H1 (cell line): ENCODE data around the gene GNB5. TPM values are rescaled to one million over a fixed set of nuclear protein-coding genes. Genes with fewer than 3 reads are reported as not detected.

ENCODE experiments used
- EGR1 ChIP-seq: IDR thresholded peaks from 2 replicates; pipeline ENCODE4 v1.6.1; 2011; ENCODE audit warnings: low read depth, low read length, borderline replicate concordance
- KDM4A ChIP-seq: IDR thresholded peaks from one replicate; pipeline ENCODE4 v1.7.1; 2012; ENCODE audit warnings: low read depth, mild to moderate bottlenecking, moderate library complexity, low read length, inconsistent platforms; ENCODE audit not compliant: severe bottlenecking
- SAP30 ChIP-seq: fragments of 300-600 bp; sonication (generic); IDR thresholded peaks from 2 replicates; pipeline ENCODE4 v1.7.1; 2012; ENCODE audit warnings: low read length, moderate library complexity, mild to moderate bottlenecking, inconsistent platforms; ENCODE audit not compliant: insufficient read depth, insufficient replicate concordance
- SUZ12 ChIP-seq: fragments of 200-600 bp; sonication (generic); IDR thresholded peaks from 2 replicates; pipeline ENCODE4 v1.6.1; 2012; ENCODE audit warnings: mild to moderate bottlenecking, inconsistent platforms, low read length, moderate library complexity, mixed read lengths
- polyA plus RNA-seq, 7 experiments: library from polyadenylated mRNA; depleted of rRNA in 3 of 7; stranded (reverse) in 5 of 7; unstranded in 2 of 7; fragments of >200 nt in 5 of 7; fragments of 200-250 nt in 2 of 7; gene quantifications; 1 replicate in 5 of 7; 2 replicates in 1 of 7; 4 replicates in 1 of 7; pipeline versions ENCODE4 v1.2.1 to v1.2.3, GENCODE V29; 2011 to 2013; ENCODE audit warnings: missing spikeins in 2 of 7, mixed read lengths in 2 of 7
- total RNA-seq: library from RNA; stranded (reverse); fragmentation: NEBNext Ultra II Directional; extraction: Animal tissue kit (Norgen Biotek cat#: 25700); gene quantifications from 2 replicates; pipeline ENCODE4 v1.2.1, GENCODE V29; 2021
- TF ChIP-seq, protein P1 (sequence below): fragments of 300-600 bp; sonication (generic); IDR thresholded peaks from 2 replicates; pipeline ENCODE4 v1.7.1; 2012; ENCODE audit warnings: low read length, moderate library complexity, mild to moderate bottlenecking, inconsistent platforms; ENCODE audit not compliant: insufficient replicate concordance

The GNB5 gene
- total and polyA plus RNA-seq, 2 of the 8 experiments (the other 6 are each of a cell fraction or from before 2014, with no cell fraction given) = 21.7 to 42.5 TPM

DNA sequence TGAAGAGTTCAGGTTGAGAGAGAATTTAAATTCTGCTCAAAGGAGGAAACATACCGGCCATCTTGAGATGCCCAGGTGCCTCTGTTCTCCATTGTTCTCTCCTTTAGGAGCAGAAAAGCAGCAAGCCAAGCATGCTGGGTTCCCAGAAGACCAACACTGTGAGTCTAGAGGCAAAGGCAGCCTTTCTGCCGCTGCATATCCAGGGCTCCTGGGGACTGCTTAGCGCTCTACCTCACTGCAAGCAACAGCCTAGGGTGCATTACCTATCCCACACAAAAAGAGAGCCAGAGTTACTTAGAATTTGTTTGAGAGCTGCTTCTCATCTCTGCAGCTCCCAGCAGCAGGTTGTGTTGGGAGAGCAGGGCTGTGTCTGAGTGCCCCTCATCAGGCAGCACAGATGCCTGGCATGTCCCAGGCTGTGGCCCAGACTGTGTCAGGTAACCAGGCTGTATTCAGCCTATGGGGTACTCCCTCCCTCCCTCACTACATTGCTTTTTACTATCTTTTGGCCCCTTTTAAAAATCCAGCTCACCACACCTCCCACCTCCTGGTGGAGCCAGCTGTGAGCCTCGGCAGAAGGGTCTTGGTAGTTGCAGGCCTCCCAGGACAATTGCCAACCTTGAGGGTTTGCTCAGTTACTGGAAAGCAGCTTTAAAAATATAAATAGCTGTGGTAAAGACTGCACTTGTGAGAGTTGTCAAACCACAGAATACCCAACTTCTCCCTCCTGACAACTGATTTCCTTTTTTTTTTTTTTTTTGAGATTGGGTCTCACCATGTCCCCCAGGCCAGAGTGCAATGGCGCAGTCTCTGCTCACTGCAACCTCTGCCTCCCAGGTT, 108.8 kb downstream of the GNB5 start (continued):
- TF ChIP-seq, protein P1, sequence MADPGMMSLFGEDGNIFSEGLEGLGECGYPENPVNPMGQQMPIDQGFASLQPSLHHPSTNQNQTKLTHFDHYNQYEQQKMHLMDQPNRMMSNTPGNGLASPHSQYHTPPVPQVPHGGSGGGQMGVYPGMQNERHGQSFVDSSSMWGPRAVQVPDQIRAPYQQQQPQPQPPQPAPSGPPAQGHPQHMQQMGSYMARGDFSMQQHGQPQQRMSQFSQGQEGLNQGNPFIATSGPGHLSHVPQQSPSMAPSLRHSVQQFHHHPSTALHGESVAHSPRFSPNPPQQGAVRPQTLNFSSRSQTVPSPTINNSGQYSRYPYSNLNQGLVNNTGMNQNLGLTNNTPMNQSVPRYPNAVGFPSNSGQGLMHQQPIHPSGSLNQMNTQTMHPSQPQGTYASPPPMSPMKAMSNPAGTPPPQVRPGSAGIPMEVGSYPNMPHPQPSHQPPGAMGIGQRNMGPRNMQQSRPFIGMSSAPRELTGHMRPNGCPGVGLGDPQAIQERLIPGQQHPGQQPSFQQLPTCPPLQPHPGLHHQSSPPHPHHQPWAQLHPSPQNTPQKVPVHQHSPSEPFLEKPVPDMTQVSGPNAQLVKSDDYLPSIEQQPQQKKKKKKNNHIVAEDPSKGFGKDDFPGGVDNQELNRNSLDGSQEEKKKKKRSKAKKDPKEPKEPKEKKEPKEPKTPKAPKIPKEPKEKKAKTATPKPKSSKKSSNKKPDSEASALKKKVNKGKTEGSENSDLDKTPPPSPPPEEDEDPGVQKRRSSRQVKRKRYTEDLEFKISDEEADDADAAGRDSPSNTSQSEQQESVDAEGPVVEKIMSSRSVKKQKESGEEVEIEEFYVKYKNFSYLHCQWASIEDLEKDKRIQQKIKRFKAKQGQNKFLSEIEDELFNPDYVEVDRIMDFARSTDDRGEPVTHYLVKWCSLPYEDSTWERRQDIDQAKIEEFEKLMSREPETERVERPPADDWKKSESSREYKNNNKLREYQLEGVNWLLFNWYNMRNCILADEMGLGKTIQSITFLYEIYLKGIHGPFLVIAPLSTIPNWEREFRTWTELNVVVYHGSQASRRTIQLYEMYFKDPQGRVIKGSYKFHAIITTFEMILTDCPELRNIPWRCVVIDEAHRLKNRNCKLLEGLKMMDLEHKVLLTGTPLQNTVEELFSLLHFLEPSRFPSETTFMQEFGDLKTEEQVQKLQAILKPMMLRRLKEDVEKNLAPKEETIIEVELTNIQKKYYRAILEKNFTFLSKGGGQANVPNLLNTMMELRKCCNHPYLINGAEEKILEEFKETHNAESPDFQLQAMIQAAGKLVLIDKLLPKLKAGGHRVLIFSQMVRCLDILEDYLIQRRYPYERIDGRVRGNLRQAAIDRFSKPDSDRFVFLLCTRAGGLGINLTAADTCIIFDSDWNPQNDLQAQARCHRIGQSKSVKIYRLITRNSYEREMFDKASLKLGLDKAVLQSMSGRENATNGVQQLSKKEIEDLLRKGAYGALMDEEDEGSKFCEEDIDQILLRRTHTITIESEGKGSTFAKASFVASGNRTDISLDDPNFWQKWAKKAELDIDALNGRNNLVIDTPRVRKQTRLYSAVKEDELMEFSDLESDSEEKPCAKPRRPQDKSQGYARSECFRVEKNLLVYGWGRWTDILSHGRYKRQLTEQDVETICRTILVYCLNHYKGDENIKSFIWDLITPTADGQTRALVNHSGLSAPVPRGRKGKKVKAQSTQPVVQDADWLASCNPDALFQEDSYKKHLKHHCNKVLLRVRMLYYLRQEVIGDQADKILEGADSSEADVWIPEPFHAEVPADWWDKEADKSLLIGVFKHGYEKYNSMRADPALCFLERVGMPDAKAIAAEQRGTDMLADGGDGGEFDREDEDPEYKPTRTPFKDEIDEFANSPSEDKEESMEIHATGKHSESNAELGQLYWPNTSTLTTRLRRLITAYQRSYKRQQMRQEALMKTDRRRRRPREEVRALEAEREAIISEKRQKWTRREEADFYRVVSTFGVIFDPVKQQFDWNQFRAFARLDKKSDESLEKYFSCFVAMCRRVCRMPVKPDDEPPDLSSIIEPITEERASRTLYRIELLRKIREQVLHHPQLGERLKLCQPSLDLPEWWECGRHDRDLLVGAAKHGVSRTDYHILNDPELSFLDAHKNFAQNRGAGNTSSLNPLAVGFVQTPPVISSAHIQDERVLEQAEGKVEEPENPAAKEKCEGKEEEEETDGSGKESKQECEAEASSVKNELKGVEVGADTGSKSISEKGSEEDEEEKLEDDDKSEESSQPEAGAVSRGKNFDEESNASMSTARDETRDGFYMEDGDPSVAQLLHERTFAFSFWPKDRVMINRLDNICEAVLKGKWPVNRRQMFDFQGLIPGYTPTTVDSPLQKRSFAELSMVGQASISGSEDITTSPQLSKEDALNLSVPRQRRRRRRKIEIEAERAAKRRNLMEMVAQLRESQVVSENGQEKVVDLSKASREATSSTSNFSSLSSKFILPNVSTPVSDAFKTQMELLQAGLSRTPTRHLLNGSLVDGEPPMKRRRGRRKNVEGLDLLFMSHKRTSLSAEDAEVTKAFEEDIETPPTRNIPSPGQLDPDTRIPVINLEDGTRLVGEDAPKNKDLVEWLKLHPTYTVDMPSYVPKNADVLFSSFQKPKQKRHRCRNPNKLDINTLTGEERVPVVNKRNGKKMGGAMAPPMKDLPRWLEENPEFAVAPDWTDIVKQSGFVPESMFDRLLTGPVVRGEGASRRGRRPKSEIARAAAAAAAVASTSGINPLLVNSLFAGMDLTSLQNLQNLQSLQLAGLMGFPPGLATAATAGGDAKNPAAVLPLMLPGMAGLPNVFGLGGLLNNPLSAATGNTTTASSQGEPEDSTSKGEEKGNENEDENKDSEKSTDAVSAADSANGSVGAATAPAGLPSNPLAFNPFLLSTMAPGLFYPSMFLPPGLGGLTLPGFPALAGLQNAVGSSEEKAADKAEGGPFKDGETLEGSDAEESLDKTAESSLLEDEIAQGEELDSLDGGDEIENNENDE = no peak
- TF ChIP-seq KDM4A = no peak
- TF ChIP-seq SUZ12 = no peak
- no peak for TF ChIP-seq SAP30
- no peak for TF ChIP-seq EGR1
